Brain microvascular endothelial cell (primary cell): Measurements from ENCODE around the gene MYLK4.

ENCODE experiments used
- DNase-seq: peaks from one replicate; pipeline ENCODE4 v3.0.0-alpha.2; 2020
- H3K27ac ChIP-seq: fragments of 250-450 bp; sonication (Bioruptor Pico); 2 replicates; pipeline ENCODE4 v1.5.1; 2020; ENCODE audit warnings: mild to moderate bottlenecking, moderate library complexity
- H3K27me3 ChIP-seq: fragments of 250-450 bp; sonication (Bioruptor Pico); replicated peaks from 2 replicates; pipeline ENCODE4 v1.5.1; 2020; ENCODE audit warnings: mild to moderate bottlenecking
- H3K36me3 ChIP-seq: fragments of 250-450 bp; sonication (Bioruptor Pico); replicated peaks from 2 replicates; pipeline ENCODE4 v1.5.1; 2020; ENCODE audit warnings: mild to moderate bottlenecking
- H3K4me3 ChIP-seq: 2 replicates; pipeline ENCODE4 v1.5.1; 2011; ENCODE audit warnings: low read depth, mild to moderate bottlenecking, control low read depth, low read length, moderate library complexity
- CTCF ChIP-seq: IDR thresholded peaks from 2 replicates; pipeline ENCODE4 v1.5.1; 2011; ENCODE audit warnings: low read depth, mild to moderate bottlenecking, moderate library complexity, low read length, control low read depth, inconsistent platforms; ENCODE audit errors: missing control alignments
- in situ Hi-C: cut with HindIII; loops from 2 replicates; pipeline ENCODE4 v1.10.0; 2017; ENCODE audit warnings: low sequenced_read_pairs, low pct_ligation_motif_present

MYLK4 gene

DNA sequence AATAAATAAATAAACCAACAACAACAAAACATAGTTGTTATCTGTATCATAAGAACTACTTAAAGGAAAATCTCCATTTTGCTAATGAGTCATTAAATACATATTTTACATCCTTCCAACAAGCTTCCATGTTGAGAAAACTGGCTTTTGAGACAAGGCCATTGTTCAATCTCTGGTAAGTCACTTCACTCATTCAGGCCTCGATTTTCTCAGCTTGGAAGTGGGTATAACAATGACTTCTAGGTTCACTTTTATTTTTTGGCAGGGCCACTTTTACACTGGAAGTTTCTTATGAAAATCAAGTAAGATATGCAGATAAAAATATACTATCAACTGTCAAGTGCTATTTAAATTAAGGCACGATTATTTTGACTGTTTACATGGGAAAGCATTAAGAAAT, 44.4 kb upstream of the MYLK4 start:
- no peaks in the 10 kb centered on the region for H3K27me3 ChIP-seq
- no peak for TF ChIP-seq CTCF
- in situ Hi-C loops = no loop called here
- H3K36me3 ChIP-seq = no peaks in the 10 kb centered on the region
- H3K4me3 ChIP-seq = no peak overlapping the region
- no peak overlapping the region for H3K27ac ChIP-seq
- DNase-seq = no peak

- in situ Hi-C loops = no loop called here
- DNase-seq = no peak
- no peak overlapping the region for H3K27ac ChIP-seq
- no peaks in the 10 kb centered on the region for H3K36me3 ChIP-seq
- no peaks in the 10 kb centered on the region for H3K27me3 ChIP-seq
- no peak for TF ChIP-seq CTCF
- no peak overlapping the region for H3K4me3 ChIP-seq
Measured at GRCh38 chr6:2794171-2794730, 43.5 kb upstream of the MYLK4 start.

GRCh38 chr6:2793534-2794151, 42.9 kb upstream of the MYLK4 start:
- DNase-seq = no peak
- H3K27ac ChIP-seq = no peak overlapping the region
- no peak overlapping the region for H3K4me3 ChIP-seq
- in situ Hi-C loops = no loop called here
- H3K27me3 ChIP-seq = no peaks in the 10 kb centered on the region
- H3K36me3 ChIP-seq = no peaks in the 10 kb centered on the region
- no peak for TF ChIP-seq CTCF

DNA sequence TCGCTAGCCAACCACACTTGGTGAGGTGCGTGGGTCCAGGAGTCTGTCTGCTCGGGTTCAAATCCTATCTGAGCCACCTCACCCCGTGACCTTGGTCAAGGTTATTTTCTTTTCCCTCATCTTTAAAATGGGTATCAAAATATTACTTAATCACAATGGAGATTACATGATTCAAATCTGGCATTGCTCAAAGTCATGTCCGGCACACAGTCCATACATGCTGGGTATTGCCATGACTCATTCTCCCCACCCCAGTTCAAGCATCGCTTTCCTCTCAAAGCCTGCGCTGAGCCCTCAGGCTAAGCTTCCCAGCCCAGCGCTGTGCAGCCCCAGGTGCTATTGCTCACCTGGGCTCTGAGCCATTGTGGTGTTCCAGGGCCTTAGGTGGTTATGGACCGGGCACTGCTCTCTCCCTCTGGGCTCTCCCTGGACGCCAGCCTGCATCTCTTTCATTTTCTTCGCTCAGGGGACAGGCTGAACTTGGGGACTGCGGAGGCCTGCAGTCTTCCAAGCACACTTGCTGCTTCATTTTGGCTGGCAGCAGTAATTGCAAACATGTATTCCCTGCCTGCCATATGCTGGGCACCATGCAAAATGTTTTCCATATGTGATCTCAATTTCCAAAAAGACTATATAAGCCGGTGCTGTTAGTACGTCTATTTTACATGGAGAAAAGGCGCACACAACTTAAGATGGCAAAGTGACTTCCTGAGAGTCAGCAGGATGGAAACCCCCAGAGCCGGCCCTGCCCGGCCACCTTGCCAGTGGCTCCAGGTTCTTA, 41.8 kb upstream of the MYLK4 start:
- in situ Hi-C loops = no loop called here
- TF ChIP-seq CTCF = no peak
- H3K27ac ChIP-seq = peak overlapping the region; percentile 82

DNA sequence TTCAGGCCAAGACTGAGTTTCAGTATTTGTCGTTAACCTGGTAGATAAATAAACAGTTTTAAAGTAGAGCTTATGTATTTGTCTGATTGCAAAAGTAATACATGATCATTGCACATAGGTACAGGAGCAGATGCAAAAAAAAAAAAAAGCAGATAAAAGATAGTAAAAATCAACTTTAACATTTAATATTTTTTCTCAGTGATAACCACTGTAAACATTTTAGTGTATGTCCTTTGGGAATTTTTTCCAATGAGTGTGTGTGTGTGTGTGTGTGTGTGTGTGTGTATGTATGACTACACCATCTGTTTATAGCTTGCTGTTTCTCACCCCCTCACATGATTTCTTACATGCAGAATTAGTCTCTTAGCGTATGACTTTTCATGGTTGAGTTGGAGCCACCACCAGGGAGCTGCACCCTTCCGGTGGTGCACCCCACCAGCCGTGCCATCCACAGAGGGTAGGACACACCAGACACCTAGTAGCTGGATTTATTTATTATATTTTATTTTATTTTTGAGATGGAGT, 40.8 kb upstream of the MYLK4 start:
- in situ Hi-C loops = no loop called here
- no peak for TF ChIP-seq CTCF
- Histone ChIP-seq H3K27me3 (no peaks in the 10 kb centered on the region), H3K4me3 (no peak overlapping the region), H3K27ac (peak overlapping the region; percentile 82), H3K36me3 (no peaks in the 10 kb centered on the region)
- DNase-seq = no peak

More for the DNA sequence above, 41.8 kb upstream of the MYLK4 start:
- Histone ChIP-seq H3K4me3 (no peak overlapping the region), H3K27me3 (no peaks in the 10 kb centered on the region), H3K36me3 (no peaks in the 10 kb centered on the region)
- DNase-seq = peak; percentile 74
